Esophagus muscularis mucosa (tissue), 3 donors: ENCODE data around the gene OXT.

Experiments
- CTCF ChIP-seq, 3 experiments: fragments of 200-600 bp in 2 of 3; fragments of 450-650 bp in 1 of 3; sonication (generic) in 2 of 3; IDR thresholded peaks; one replicate each; pipeline ENCODE4 v1.5.1; 2017 to 2019; ENCODE audit warnings: antibody characterized with exemption in 3 of 3, mild to moderate bottlenecking in 2 of 3, moderate library complexity in 1 of 3
- EP300 ChIP-seq: sonication (generic); formaldehyde crosslinking; IDR thresholded peaks from one replicate; pipeline ENCODE4 v1.6.1; 2017; ENCODE audit warnings: antibody characterized with exemption

- TF ChIP-seq CTCF (IDR thresholded peaks at IDR 0.05) = no peak
- TF ChIP-seq EP300 = no peak
These were observed 9.5 kb downstream of the OXT start for GRCh38 chr20:3080939-3081388.
